ENCODE measurements around the gene PRDM16. TPM values are rescaled to one million over a fixed set of nuclear protein-coding genes. Genes with fewer than 3 reads are reported as not detected.

PRDM16 gene
- total RNA-seq, 1 donor = 6.5 TPM

DNA sequence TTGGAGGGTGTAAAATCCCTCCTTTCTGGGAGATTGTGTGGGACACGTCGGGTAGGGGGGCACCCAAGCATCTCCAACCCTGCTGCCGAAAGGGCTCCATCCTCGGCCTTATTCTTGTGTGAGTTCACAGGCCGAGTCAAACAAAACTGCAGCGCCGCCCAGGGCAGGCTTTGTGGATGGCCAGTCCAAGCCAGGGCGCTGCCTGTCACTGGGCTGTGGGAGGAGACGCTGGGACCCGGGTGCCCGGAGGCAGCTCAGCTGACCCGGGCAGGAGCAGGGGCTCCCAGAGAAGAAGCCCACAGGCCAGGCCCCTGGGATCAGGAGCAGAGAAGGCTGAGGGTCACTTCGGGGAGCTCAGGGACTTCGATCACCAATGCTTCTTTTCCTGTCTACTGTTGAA is 353.6 kb downstream of the PRDM16 start:
- Histone ChIP-seq H3K79me2 (ENCODE audit: insufficient read depth, low read length) (no peaks in the 10 kb centered on the region), H4K20me1 (ENCODE audit: insufficient read depth, low read length) (no peaks in the 10 kb centered on the region), H3K36me3 (ENCODE audit: insufficient read depth, low read length) (peaks cover 2% of the 10 kb centered on the region), H3K27me3 (ENCODE audit: insufficient read depth, low read length) (no peaks in the 10 kb centered on the region), H3K4me1 (ENCODE audit: insufficient read depth, low read length) (peaks cover 7% of the 10 kb centered on the region), H3K9me3 (ENCODE audit: low read depth, low read length) (no peaks in the 10 kb centered on the region), H2AFZ (ENCODE audit: low read length) (no peak overlapping the region), H3K27ac (ENCODE audit: low read depth, low read length) (no peak overlapping the region), H3K4me2 (ENCODE audit: insufficient read depth, low read length) (no peak overlapping the region), H3K4me3 (ENCODE audit: insufficient read depth, low read length) (no peak overlapping the region)
- TF ChIP-seq, protein P1, sequence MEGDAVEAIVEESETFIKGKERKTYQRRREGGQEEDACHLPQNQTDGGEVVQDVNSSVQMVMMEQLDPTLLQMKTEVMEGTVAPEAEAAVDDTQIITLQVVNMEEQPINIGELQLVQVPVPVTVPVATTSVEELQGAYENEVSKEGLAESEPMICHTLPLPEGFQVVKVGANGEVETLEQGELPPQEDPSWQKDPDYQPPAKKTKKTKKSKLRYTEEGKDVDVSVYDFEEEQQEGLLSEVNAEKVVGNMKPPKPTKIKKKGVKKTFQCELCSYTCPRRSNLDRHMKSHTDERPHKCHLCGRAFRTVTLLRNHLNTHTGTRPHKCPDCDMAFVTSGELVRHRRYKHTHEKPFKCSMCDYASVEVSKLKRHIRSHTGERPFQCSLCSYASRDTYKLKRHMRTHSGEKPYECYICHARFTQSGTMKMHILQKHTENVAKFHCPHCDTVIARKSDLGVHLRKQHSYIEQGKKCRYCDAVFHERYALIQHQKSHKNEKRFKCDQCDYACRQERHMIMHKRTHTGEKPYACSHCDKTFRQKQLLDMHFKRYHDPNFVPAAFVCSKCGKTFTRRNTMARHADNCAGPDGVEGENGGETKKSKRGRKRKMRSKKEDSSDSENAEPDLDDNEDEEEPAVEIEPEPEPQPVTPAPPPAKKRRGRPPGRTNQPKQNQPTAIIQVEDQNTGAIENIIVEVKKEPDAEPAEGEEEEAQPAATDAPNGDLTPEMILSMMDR (IDR thresholded peaks at IDR 0.05; ENCODE audit: extremely low read depth, low read depth, low read length) = no peak
- DNase-seq (ENCODE audit: insufficient read length, low spot score, missing footprints) = no peak

DNA sequence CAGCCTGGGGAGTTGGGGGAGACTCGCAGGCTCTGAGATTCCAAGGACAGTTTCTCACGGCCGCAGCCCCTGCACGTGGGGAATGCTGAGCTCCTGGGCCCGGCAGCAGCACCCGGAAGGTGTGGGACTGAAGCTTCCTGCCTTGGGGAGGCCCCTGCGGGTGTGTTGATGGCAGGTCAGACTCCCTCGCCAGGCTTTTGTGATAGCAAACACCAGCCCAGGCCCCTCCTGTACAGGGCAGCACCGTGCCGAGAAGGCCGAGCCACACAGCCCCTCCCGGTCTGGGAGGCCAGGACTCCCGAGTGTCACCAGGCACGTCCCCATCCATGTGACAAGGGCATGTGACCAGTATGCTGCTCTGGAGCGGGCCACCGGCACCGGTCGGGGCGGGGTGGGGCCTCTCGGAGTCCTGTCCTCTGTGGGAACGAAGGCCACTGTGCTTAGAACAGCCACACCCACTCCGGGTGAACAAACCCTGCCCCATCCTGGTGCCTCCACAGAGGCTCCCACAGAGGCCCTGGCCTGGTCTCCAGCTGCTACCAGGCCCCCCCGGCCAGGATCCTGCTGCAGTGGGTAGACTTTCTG is 354.3 kb downstream of the PRDM16 start:
- Histone ChIP-seq H3K36me3 (ENCODE audit: insufficient read depth, low read length) (peaks cover 2% of the 10 kb centered on the region), H3K4me2 (ENCODE audit: insufficient read depth, low read length) (no peak overlapping the region), H3K9me3 (ENCODE audit: low read depth, low read length) (no peaks in the 10 kb centered on the region), H2AFZ (ENCODE audit: low read length) (no peak overlapping the region), H3K27me3 (ENCODE audit: insufficient read depth, low read length) (no peaks in the 10 kb centered on the region), H3K79me2 (ENCODE audit: insufficient read depth, low read length) (no peaks in the 10 kb centered on the region), H3K4me3 (ENCODE audit: insufficient read depth, low read length) (no peak overlapping the region), H3K4me1 (ENCODE audit: insufficient read depth, low read length) (peaks cover 7% of the 10 kb centered on the region), H3K27ac (ENCODE audit: low read depth, low read length) (no peak overlapping the region), H4K20me1 (ENCODE audit: insufficient read depth, low read length) (no peaks in the 10 kb centered on the region)
- TF ChIP-seq, protein P1 (IDR thresholded peaks at IDR 0.05; ENCODE audit: extremely low read depth, low read depth, low read length) = no peak
- no peak for DNase-seq (ENCODE audit: insufficient read length, low spot score, missing footprints)

DNA sequence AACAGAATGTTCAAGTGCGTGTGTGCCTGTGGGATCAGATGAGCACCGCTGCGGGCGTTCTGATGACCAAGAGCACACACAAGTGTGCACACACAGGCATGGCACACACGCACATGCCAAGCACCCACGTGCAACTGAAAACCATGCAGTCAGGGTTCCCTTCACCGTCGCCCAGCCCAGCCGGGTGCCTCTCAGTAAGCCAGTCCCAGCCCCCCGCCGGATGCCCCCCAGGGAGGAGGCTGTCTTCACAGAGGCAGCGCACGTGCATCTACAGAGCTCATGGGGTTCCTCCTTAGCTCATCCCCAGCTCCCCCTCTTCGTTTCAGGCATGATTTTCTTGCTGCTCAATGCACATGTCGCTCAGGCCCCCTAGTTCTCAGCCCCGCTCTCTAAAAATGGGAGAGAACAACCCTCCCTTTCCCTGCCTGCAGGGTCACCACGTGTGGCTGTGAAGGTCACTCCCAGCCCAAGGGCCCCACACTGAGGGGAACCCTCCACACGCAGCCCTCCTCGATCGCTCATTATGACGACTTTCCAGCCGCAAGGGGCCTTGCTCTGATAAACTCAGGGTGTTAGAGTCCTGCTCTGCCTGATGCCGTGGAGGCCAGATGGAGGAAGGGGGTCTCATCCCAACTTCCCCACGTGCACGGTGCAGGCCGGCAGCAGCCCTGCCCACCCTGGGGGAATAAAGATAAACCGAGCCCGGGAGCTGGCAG is 355.1 kb downstream of the PRDM16 start:
- DNase-seq (ENCODE audit: insufficient read length, low spot score, missing footprints) = no peak

More for the DNA sequence above, 355.1 kb downstream of the PRDM16 start:
- H3K4me3 ChIP-seq (ENCODE audit: insufficient read depth, low read length) = no peak overlapping the region
- H3K36me3 ChIP-seq (ENCODE audit: insufficient read depth, low read length) = peaks cover 2% of the 10 kb centered on the region
- no peaks in the 10 kb centered on the region for H4K20me1 ChIP-seq (ENCODE audit: insufficient read depth, low read length)
- H3K9me3 ChIP-seq (ENCODE audit: low read depth, low read length) = no peaks in the 10 kb centered on the region
- H3K4me1 ChIP-seq (ENCODE audit: insufficient read depth, low read length) = peaks cover 6% of the 10 kb centered on the region
- H3K4me2 ChIP-seq (ENCODE audit: insufficient read depth, low read length) = no peak overlapping the region
- no peak overlapping the region for H2AFZ ChIP-seq (ENCODE audit: low read length)
- no peaks in the 10 kb centered on the region for H3K27me3 ChIP-seq (ENCODE audit: insufficient read depth, low read length)
- H3K27ac ChIP-seq (ENCODE audit: low read depth, low read length) = no peak overlapping the region
- no peaks in the 10 kb centered on the region for H3K79me2 ChIP-seq (ENCODE audit: insufficient read depth, low read length)
- TF ChIP-seq, protein P1 (IDR thresholded peaks at IDR 0.05; ENCODE audit: extremely low read depth, low read depth, low read length) = no peak

Measured in osteoblast (primary cell).